NCI-H2081 treated with DMSO at 0.1 percent for 48 hours (cell line): ENCODE results near the gene DYNC2I2.
"Not testable (repeated sequence)": the region's sequence is repeated elsewhere in the genome, so short reads cannot be mapped to it uniquely, and the experiment has no call there.

Experiments used
- DNase-seq: peaks from one replicate; lab custom pipeline; 2025; lab: John Stamatoyannopoulos, UW

Gene DYNC2I2

GRCh38 chr9:128656416-128657343 is at the start of gene DYNC2I2:
Gene DYNC2I2 (minus strand): TSS chr9:128656847. CDS start chr9:128656726, 121 bp downstream.
- peak; percentile 56 for DNase-seq

DNA sequence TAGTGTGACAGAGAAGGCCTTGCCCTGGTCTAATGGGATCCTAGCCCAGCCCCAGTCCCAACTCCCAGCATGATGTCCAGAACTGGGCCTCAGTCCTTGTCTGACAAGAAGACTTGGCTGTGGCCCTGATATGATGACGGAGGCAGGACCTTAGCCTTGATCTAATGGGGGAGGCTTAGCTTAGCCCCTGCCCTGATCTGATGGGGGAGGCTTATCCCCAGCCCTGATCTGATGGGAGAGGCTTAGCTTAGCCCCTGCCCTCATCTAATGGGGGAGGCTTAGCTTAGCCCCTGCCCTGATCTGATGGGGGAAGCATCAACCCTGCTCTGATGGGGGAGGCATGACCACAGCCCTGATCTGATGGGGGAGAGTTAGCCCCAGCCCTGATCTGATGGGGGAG is 49.4 kb upstream of the DYNC2I2 start:
- DNase-seq, result no peak

DNA sequence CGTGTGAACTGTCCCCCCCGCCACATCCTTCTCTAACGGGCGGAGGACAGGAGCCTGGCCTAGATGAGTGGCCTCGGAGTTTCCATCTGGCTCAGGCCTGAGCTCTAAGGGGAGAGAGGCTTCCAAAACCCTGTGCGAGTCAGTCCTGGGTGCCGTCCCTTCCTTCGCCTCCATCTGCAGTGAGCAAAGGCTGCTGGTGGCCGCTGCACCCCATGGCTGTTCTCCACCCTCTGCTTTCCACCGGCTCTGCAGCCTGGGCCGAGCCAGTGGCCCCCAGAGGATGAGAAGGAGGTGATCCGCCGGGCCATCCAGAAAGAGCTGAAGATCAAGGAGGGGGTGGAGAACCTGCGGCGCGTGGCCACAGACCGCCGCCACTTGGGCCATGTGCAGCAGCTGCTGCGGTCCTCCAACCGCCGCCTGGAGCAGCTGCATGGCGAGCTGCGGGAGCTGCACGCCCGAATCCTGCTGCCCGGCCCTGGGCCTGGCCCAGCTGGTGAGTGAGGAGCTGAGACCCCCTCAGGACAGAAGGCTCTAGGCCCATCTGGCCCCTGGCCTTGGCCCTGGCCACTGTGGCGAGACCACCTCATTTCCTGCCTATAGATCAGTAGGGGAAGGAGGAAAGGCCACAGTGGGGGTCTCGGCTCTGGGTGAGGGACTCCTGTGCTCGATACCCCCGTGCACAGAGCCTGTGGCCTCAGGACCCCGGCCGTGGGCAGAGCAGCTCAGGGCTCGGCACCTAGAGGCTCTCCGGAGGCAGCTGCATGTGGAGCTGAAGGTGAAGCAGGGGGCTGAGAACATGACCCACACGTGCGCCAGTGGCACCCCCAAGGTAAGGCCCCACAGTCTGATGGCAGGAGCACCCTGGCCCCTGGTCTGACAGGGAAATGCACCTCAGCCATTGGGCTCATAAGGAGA is 48.7 kb upstream of the DYNC2I2 start:
- no peak for DNase-seq

- no peak for DNase-seq
Measured at GRCh38 chr9:128704356-128704670, 47.7 kb upstream of the DYNC2I2 start.

- DNase-seq, result no peak
Measured at GRCh38 chr9:128703616-128704355, 47.1 kb upstream of the DYNC2I2 start.

DNA sequence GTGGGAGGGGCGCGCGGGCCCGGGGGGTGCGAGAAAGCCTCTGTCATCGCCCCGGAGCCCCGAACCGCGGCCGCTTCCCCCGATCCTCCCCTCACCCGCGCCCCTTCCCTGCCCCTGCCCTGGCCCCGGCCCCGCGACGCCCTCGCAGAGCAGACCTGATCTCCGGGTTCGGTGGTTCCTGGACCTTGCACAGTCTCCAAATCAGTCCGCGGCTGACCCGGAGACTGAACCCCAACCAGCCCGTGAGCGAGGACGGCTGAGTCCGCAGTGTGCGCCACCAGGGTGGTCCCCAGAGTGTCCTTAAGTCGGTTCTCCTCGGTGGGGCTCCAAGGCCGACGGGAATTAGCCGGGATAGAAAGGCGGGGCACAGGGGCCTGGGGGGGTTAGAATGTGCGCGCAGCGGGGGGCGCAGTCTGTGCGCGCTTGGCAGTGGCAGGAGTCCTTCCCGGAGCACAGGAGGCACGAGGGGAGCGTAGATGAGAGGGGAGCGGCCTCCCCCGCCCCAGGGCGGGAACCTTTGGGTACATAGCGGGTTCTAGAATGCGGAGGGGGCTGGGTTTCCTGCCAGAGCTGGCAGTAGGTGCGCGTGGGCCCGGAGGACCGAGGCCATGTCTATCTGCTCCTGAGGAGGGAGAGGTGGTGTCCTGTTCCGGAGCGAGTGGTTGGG is 46.4 kb upstream of the DYNC2I2 start:
- DNase-seq, result no peak

DNA sequence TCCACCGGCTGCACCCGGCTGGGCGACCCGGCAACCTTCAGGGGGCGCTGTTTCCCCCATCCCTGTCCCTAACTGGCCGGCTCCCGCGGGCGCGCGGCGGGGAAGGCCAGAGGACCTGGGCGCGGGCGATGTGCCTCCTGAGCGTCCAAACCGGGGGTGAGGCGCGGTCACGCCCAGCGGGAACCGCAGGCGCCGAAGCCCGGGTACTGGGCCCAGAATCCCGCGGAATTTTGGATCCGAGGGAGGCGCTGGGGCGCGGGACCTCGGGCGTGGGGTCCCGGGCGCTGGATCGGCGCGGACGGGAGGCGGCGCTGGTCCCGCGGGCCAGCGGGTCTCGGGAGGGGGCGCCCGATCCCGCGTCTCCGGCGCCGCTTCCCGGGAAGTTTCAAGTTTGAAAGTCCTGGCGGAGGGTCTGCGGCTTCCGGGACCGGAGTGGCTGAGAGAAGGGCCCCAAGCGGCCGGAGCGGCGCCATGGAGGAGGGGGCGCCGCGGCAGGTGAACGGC is 45.9 kb upstream of the DYNC2I2 start, which contains the start of gene PKN3:
PKN3 (plus strand) TSS at position 59 of the 504 bp plus-strand sequence; CDS start at position 472, 413 bp downstream.
- no peak for DNase-seq

DNA sequence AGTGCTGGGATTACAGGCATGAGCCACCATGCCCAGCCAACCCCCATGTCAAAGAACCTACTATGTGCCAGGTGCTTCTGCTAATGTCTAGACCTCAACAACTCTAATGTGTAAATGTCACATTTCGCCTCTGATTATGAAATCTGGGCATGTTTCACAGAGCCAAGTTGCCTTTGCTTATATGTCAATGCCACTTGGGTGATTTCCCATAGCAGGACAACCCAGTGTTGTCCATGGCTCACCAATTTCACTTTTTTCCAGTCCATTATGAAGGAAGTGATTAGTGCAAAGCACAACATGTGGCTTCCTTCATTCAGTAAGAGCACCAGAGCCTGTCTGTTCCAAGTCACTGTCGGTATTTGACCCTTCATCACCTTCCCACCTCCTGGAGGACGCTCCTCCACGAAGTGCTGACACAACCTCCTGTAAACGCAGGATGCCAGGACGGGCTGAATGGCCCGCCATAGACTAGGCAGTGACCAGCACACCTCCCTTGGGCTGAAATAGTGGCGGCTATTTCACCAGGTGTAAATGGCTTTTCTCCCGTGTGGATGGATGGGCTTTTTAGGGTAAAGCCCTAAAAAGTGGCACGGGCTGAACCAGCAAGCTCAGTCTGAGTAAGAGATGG is 44.7 kb upstream of the DYNC2I2 start:
- DNase-seq, result no peak

DNA sequence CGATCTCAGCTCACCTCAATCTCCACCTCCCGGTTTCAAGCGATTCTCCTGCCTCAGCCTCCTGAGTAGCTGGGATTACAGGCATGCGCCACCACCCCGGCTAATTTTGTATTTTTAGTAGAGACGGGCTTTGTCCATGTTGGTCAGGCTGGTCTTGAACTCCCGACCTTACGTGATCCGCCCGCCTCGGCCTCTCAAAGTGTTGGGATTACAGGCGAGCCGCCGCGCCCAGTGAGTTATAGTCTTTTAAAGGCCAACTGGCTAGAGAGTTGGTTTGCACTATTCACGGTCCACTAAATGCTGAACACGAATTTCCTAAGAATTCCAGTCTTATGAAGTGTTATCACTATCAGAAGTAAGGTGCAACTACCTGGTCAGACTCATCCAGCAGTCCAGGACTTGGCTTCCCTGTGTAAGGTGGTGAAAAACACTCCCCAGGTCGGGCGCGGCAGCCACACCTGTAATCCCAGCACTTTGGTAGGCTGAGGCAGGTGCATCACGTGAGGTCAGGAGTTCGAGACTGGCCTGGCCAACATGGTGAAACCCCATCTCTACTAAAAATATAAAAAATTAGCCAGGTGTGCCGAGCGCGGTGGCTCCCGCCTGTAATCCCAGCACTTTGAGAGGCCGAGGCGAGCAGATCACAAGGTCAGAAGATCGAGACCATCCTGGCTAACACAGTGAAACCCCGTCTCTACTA is 42.6 kb upstream of the DYNC2I2 start:
- not testable (repeated sequence) for DNase-seq

DNA sequence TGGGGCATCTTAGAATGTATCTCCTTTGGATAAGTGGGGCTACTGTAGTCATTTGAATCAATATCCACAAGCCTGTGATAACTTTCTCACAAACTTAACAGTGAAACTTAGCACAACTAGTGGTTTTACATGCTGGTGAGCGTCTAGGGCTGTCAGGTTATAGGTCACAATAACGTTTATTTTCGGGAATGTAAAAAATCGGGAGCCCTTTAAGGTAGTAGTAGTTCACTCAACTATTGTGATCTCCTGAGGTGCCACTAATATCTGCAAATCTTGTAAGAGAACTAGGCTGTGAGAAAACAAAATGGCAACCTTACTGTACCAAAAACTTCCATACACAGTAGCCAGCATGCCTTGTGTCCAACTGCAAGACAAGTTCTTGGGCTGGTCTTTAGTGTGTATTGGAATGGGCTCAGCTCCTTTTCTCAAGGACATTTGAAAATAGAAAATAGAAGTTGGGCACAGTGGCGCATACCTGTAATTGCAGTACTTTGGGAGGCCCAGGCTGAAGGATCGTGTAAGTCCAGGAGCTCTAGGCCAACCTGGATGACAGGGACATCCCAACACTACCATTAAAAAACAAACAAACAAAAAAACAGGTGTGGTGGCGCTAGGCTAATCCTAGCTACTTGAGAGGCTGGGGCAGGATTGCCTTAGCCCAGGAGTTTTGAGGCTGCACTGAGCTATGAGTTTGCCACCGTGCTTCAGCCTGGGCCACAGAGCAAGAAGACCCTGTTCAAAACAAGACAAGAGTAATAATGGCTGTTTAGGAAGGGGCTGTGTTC is 40.5 kb upstream of the DYNC2I2 start:
- no peak for DNase-seq

GRCh38 chr9:128694344-128694743 is 37.7 kb upstream of the DYNC2I2 start:
- DNase-seq, result no peak

DNA sequence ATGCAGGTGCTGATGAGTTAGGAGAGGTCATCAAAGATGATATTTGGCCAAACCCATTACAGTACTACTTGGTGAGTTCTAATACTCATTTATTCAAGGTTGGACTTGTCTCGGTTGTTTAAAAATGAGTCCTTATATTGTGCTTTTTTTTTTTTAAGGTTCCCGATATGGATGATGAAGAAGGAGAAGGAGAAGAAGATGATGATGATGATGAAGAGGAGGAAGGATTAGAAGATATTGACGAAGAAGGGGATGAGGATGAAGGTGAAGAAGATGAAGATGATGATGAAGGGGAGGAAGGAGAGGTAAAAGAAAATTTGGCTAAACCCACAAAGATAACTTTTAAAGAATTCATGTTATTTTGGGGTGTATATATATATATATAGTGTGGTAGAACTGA is 37.1 kb upstream of the DYNC2I2 start:
- not testable (repeated sequence) for DNase-seq

DNA sequence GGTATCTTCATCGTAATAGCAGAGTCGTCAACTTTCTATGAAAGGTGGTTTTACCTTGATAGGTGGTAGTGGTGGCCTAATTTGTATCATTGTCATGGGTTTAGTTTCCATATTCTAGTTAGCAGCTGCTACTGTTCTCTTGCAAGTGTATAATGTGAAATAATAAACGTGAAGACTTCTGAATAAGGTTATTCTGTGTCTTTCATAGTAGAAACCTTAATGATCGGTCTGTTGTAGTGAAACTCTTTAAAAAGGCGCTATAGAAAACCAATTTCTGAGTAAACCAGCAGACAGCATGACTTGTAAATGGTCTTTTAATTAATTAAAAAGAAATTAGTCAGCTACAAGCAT is 34.0 kb upstream of the DYNC2I2 start:
- no peak for DNase-seq

DNA sequence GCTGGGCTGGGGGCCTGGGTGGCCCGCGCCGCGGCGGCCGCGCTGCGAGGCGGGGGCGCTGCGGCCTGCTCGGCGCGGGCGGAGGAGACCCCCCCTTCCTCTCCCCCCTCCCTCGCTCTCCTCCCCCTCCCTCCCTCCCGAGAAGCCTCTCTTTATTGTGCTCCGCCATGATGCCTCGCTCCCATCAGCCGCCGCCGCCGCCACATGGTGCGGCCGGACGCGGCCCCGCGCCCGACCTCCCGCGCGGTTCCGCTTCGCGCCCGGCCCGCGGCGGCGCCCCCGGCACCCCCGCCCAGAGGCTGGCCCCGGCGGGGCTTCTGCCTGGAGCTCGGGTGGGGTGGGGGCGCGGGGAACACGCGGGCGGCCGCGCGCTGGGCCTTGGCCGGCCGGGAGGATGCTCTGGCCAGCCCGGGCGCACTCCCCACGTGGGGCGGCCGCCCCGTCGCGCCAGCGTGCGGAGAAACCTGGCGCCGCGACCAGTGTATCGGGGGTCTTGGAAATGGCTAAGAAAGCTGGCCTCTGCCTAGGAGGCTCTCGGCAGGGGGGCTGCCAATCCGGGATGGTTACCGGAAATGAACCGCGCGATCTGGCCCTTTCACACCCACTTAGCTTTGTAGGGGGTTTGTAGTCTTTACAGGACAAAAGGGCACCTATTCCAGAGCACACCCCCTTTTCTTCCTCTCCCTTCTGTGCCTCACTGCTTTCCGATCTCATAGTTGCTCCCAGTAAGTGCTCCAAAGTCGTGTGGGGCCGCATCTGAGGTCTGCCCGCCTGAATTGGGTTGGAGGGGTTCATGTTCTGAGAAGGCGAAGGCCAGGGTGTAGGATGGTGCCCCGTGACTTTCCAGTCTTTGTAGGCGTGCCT is 33.4 kb upstream of the DYNC2I2 start:
- DNase-seq, result no peak

GRCh38 chr9:128689293-128689774 is 32.7 kb upstream of the DYNC2I2 start:
- DNase-seq, result no peak

GRCh38 chr9:128688501-128689292 is 32.0 kb upstream of the DYNC2I2 start, which contains the start of gene SET:
Gene SET (plus strand): TSS chr9:128689222. CDS start chr9:128689583, 361 bp downstream.
- peak; percentile 55 for DNase-seq

DNA sequence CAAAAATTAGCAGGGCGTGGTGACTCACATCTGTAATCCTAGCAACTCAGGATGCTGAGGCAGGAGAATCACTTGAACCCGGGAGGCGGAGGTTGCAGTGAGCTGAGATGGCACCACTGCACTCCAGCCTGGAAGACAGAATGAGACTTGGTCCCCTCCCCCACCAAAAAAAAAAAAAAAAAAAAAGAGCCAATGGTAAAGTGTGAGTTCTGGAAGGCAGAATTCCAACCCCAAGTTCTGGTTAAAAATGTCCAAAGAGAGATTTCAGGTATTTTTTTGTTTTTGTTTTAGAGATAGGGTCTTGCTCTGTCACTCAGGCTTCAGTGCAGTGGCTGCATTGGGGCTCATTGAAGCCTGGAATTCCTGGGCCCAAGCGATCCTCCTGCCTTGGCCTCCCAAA is 30.8 kb upstream of the DYNC2I2 start:
- no peak for DNase-seq
